Measurements from ENCODE around the gene CBFA2T2.

DNA sequence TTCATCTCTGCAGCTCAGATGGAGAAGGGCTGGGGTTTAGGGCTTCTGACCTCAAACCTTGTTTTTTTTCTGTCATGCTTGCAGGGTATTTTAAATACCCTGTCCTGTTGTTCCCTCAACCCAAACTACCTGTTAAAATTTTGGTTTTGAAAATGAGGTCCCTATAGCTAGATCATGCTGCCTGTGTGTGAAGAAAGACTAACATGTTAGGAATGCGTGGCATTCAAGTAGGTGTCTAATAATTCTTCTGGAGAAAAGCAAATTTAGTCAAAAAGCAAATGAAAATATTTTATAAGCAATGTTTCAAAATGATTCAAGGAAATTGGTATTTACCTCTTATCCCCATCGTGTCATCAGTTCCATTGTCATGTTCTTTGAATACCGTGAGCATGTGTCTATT lies 95.1 kb downstream of the CBFA2T2 start:
- TF ChIP-seq, protein P1, sequence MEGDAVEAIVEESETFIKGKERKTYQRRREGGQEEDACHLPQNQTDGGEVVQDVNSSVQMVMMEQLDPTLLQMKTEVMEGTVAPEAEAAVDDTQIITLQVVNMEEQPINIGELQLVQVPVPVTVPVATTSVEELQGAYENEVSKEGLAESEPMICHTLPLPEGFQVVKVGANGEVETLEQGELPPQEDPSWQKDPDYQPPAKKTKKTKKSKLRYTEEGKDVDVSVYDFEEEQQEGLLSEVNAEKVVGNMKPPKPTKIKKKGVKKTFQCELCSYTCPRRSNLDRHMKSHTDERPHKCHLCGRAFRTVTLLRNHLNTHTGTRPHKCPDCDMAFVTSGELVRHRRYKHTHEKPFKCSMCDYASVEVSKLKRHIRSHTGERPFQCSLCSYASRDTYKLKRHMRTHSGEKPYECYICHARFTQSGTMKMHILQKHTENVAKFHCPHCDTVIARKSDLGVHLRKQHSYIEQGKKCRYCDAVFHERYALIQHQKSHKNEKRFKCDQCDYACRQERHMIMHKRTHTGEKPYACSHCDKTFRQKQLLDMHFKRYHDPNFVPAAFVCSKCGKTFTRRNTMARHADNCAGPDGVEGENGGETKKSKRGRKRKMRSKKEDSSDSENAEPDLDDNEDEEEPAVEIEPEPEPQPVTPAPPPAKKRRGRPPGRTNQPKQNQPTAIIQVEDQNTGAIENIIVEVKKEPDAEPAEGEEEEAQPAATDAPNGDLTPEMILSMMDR (IDR thresholded peaks at IDR 0.05) = no peak
- TF ChIP-seq POLR2A (IDR thresholded peaks at IDR 0.05) (no peak), EP300 (IDR thresholded peaks at IDR 0.05) (no peak)
